Panc1 (cell line): ENCODE data around the gene UNCX. TPM values are rescaled to one million over a fixed set of nuclear protein-coding genes. Genes with fewer than 3 reads are reported as not detected.

ENCODE experiments used
- ATAC-seq: fragments of 200-7000 bp; cut with Tn5 transposase; 2 replicates; pipeline ENCODE4 v1.9.1; 2020; ENCODE audit warnings: mild to moderate bottlenecking, moderate library complexity
- BruUV-seq: library from RNA; stranded (reverse); fragments of 400-500 nt; replicated peaks from 2 replicates; lab custom pipeline; 2021; lab: Mats Ljungman, UMichigan
- CTCF ChIA-PET: fragments of 300-600 bp; sonication (Branson Sonifier 250); formaldehyde crosslinking; loops from one replicate; lab custom pipeline; 2022; ENCODE audit warnings: antibody characterized with exemption; lab: Charles Lee
- POLR2A ChIA-PET: fragments of 300-600 bp; sonication (Branson Sonifier 250); formaldehyde crosslinking; loops from one replicate; lab custom pipeline; 2022; ENCODE audit warnings: antibody characterized with exemption; lab: Charles Lee
- DNase-seq: peaks from one replicate; pipeline ENCODE4 v3.0.0-alpha.2; 2010; ENCODE audit warnings: low read depth, low spot score
- H3K27ac ChIP-seq: 2 replicates; pipeline ENCODE4 v1.5.1; 2011; ENCODE audit warnings: mild to moderate bottlenecking, low read length, inconsistent platforms
- H3K27me3 ChIP-seq: fragments of 200-500 bp; sonication (Bioruptor generic); 2 replicates; pipeline ENCODE4 v1.6.0; 2014; ENCODE audit warnings: low read length, inconsistent platforms; ENCODE audit not compliant: control insufficient read depth, insufficient read depth
- H3K36me3 ChIP-seq: fragments of 200-500 bp; sonication (Bioruptor generic); 2 replicates; pipeline ENCODE4 v1.5.1; 2014; ENCODE audit warnings: inconsistent platforms, mild to moderate bottlenecking, low read length, moderate library complexity; ENCODE audit not compliant: control insufficient read depth, insufficient read depth
- H3K4me1 ChIP-seq: 2 replicates; pipeline ENCODE4 v1.5.1; 2011; ENCODE audit warnings: inconsistent platforms, mild to moderate bottlenecking, low read length, moderate library complexity; ENCODE audit not compliant: control insufficient read depth, insufficient read depth
- H3K4me3 ChIP-seq, 2 experiments: 2 replicates each; pipeline ENCODE4 v1.5.1; 2011 to 2012; ENCODE audit warnings: low read depth in 2 of 2, low read length in 2 of 2, mild to moderate bottlenecking in 2 of 2, inconsistent platforms in 1 of 2, moderate library complexity in 1 of 2
- H3K9me3 ChIP-seq: fragments of 200-500 bp; sonication (Bioruptor generic); 2 replicates; pipeline ENCODE4 v1.5.1; 2014; ENCODE audit warnings: low read depth, mild to moderate bottlenecking, inconsistent platforms, low read length, moderate library complexity; ENCODE audit not compliant: control insufficient read depth, insufficient read depth
- CTCF ChIP-seq: fragments of 450-650 bp; IDR thresholded peaks from 2 replicates; pipeline ENCODE4 v1.5.1; 2017; ENCODE audit warnings: mild to moderate bottlenecking
- POLR2AphosphoS5 ChIP-seq: IDR thresholded peaks from 2 replicates; pipeline ENCODE4 v1.6.1; 2012; ENCODE audit warnings: mild to moderate bottlenecking, low read depth, low read length, moderate library complexity
- SIN3A ChIP-seq: IDR thresholded peaks from 2 replicates; pipeline ENCODE4 v1.6.1; 2012; ENCODE audit warnings: low read depth, mild to moderate bottlenecking, low read length, moderate library complexity, borderline replicate concordance; ENCODE audit not compliant: insufficient read depth
- TCF7L2 ChIP-seq: IDR thresholded peaks from 2 replicates; pipeline ENCODE4 v1.6.1; 2011; ENCODE audit warnings: mild to moderate bottlenecking, low read depth, low read length, inconsistent platforms
- in situ Hi-C: cut with HindIII; loops from 2 replicates; pipeline ENCODE4 v1.10.0; 2016; ENCODE audit warnings: low sequenced_read_pairs, low pct_unique_long_range_greater_than_20kb
- intact Hi-C: fragments of 100-400 bp; cut with micrococcal nuclease; formaldehyde crosslinking; loops from one replicate; pipeline ENCODE4 v1.10.0; 2022; ENCODE audit not compliant: unreplicated experiment
- total RNA-seq: library from RNA; stranded (reverse); gene quantifications from one replicate; pipeline ENCODE4 v1.2.1, GENCODE V29; 2021; ENCODE audit not compliant: unreplicated experiment
- TF ChIP-seq, protein P1 (sequence below), 2 experiments: IDR thresholded peaks; 2 replicates each; pipeline ENCODE4 v1.6.1; 2011 to 2012; ENCODE audit warnings: low read depth in 2 of 2, control low read depth in 1 of 2, low read length in 1 of 2, mild to moderate bottlenecking in 1 of 2, moderate library complexity in 1 of 2; ENCODE audit not compliant: insufficient read depth in 1 of 2

The UNCX gene
- total RNA-seq, 1 experiment from 2014 or later: not detected

DNA sequence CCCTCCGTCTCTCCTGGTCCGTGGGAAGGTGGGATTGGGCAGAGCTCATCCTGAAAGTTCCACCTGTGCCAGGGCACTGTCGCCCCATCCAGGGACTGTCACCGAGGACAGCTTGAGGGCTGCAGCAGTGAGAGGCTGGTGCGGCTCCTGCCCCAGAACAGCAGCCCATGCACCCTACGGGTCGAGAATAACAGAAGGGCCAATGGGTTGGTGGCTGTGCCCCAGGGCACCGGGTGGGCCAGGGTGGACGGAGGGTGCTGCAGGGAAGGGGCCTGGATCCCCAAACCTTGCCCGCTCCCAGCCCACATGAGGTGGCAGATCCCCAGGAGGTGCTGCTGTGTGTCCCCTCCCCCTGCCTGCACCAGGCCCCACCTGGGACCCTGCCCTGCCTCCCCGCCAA, 23.9 kb downstream of the UNCX start:
- BruUV-seq: no TSS peak
- TF ChIP-seq SIN3A (no peak), CTCF (no peak), POLR2AphosphoS5 (no peak)
- in situ Hi-C loops (no loop called here), intact Hi-C loops (no loop called here)
- no peaks in the 10 kb centered on the region for H3K9me3 ChIP-seq
- H3K4me3 ChIP-seq: no peak overlapping the region
- H3K4me1 ChIP-seq: peaks cover 7% of the 10 kb centered on the region; the same call in 1 of the 2 replicates
- H3K27ac ChIP-seq: no peak overlapping the region
- DNase-seq (no peak), ATAC-seq (peak; percentile 24; the same call in 1 of the 2 replicates)
- no peaks in the 10 kb centered on the region for H3K36me3 ChIP-seq
- ChIA-PET CTCF (interaction anchor here (0.8 kb wide), 1 partner anchor 28 kb away, joined by 3 read pairs; no protein-coding TSS in a partner anchor), POLR2A (no interaction called here)
- H3K27me3 ChIP-seq: peaks cover 2% of the 10 kb centered on the region; the same call in 1 of the 2 replicates

- H3K27me3 ChIP-seq: peaks cover 2% of the 10 kb centered on the region; the same call in 1 of the 2 replicates
- POLR2A ChIA-PET: no interaction called here
- TF ChIP-seq, protein P1, sequence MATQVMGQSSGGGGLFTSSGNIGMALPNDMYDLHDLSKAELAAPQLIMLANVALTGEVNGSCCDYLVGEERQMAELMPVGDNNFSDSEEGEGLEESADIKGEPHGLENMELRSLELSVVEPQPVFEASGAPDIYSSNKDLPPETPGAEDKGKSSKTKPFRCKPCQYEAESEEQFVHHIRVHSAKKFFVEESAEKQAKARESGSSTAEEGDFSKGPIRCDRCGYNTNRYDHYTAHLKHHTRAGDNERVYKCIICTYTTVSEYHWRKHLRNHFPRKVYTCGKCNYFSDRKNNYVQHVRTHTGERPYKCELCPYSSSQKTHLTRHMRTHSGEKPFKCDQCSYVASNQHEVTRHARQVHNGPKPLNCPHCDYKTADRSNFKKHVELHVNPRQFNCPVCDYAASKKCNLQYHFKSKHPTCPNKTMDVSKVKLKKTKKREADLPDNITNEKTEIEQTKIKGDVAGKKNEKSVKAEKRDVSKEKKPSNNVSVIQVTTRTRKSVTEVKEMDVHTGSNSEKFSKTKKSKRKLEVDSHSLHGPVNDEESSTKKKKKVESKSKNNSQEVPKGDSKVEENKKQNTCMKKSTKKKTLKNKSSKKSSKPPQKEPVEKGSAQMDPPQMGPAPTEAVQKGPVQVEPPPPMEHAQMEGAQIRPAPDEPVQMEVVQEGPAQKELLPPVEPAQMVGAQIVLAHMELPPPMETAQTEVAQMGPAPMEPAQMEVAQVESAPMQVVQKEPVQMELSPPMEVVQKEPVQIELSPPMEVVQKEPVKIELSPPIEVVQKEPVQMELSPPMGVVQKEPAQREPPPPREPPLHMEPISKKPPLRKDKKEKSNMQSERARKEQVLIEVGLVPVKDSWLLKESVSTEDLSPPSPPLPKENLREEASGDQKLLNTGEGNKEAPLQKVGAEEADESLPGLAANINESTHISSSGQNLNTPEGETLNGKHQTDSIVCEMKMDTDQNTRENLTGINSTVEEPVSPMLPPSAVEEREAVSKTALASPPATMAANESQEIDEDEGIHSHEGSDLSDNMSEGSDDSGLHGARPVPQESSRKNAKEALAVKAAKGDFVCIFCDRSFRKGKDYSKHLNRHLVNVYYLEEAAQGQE (IDR thresholded peaks at IDR 0.05; ENCODE audit: insufficient read depth in 1 of 2, low read depth in 2 of 2, low read length in 1 of 2): no peak
- no peak for TF ChIP-seq POLR2AphosphoS5
- no peak for TF ChIP-seq CTCF
- no peak for TF ChIP-seq SIN3A
- no peak for TF ChIP-seq TCF7L2
Measured at GRCh38 chr7:1257221-1257620, 24.5 kb downstream of the UNCX start.

More at GRCh38 chr7:1257221-1257620, 24.5 kb downstream of the UNCX start:
- intact Hi-C loops (no loop called here), in situ Hi-C loops (no loop called here)
- CTCF ChIA-PET: interaction anchor here (0.5 kb wide), 1 partner anchor 18 kb away, joined by 8 read pairs; no protein-coding TSS in a partner anchor
- Histone ChIP-seq H3K9me3 (no peaks in the 10 kb centered on the region), H3K4me3 (no peak overlapping the region), H3K36me3 (no peaks in the 10 kb centered on the region), H3K4me1 (peaks cover 7% of the 10 kb centered on the region; the same call in 1 of the 2 replicates), H3K27ac (no peak overlapping the region)
- BruUV-seq: no TSS peak
- DNase-seq (no peak), ATAC-seq (no peak)
